HEK293 (cell line): Measurements from ENCODE around the gene USP38.

Experiments
- ZFP3 ChIP-seq: fragments of 450-650 bp; formaldehyde crosslinking; IDR thresholded peaks from 2 replicates; pipeline ENCODE4 v1.5.1; 2016; ENCODE audit warnings: low read depth, missing biosample characterization, missing genetic modification characterization
- ZNF121 ChIP-seq: fragments of 450-650 bp; formaldehyde crosslinking; IDR thresholded peaks from 2 replicates; pipeline ENCODE4 v1.5.1; 2016; ENCODE audit warnings: missing biosample characterization, missing genetic modification characterization
- ZNF2 ChIP-seq: fragments of 450-650 bp; formaldehyde crosslinking; IDR thresholded peaks from 2 replicates; pipeline ENCODE4 v1.5.1; 2016; ENCODE audit warnings: missing biosample characterization, missing genetic modification characterization
- ZNF239 ChIP-seq: fragments of 450-650 bp; formaldehyde crosslinking; IDR thresholded peaks from 2 replicates; pipeline ENCODE4 v1.5.1; 2016; ENCODE audit warnings: missing biosample characterization, missing genetic modification characterization
- ZNF335 ChIP-seq: fragments of 450-650 bp; formaldehyde crosslinking; conservative IDR thresholded peaks from 2 replicates; pipeline ENCODE4 v1.5.1; 2016; ENCODE audit warnings: missing biosample characterization, missing genetic modification characterization
- ZNF549 ChIP-seq: fragments of 450-650 bp; IDR thresholded peaks from 2 replicates; pipeline ENCODE4 v1.5.1; 2018; ENCODE audit warnings: missing biosample characterization, missing genetic modification characterization, mild to moderate bottlenecking, inconsistent platforms, moderate library complexity
- TF ChIP-seq, protein P1 (sequence below): fragments of 450-650 bp; formaldehyde crosslinking; IDR thresholded peaks from 2 replicates; pipeline ENCODE4 v1.5.1; 2016; ENCODE audit warnings: missing biosample characterization, missing genetic modification characterization
- TF ChIP-seq, protein P2 (sequence below): sonication (generic); formaldehyde crosslinking; IDR thresholded peaks from 2 replicates; pipeline ENCODE4 v1.8.1; 2022; ENCODE audit warnings: mild to moderate bottlenecking, moderate library complexity, missing genetic modification reagents

DNA sequence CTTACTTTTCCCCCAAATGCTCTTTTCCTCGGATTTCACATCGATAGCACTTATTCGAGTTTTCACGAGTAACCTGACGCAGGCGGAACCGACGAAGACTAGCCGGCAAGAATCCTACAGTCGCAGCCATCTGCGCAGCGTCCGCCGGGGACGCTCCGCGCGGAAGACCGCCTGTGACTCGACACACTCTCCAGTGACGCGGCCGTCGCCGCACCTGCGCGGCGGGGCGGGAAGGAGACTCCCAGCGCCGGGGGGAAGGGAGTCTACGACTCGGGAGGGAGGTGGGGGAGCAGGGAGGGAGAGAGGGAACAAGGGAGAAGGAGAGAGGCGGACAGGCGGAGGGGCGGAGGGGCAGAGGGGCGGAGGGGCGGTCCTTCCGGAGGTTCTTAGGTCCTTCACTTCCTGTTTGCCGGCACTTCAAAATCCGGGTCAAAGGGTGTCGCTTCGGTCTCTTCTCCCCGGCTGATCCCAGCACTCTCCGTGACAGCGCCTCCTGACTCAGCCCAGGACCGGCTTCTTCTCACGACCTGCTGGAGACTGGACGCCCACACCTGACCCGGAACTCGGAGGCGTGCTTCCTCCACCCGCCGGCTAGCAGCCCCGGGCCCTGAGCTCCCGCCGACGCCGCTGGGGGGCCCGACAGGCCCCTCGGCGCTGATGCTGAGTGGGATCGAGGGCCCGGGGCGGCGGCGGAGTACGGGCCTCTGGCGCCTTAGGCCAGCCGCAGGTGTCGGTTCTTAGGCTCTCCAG lies at the start of gene USP38:
- TF ChIP-seq, protein P1, sequence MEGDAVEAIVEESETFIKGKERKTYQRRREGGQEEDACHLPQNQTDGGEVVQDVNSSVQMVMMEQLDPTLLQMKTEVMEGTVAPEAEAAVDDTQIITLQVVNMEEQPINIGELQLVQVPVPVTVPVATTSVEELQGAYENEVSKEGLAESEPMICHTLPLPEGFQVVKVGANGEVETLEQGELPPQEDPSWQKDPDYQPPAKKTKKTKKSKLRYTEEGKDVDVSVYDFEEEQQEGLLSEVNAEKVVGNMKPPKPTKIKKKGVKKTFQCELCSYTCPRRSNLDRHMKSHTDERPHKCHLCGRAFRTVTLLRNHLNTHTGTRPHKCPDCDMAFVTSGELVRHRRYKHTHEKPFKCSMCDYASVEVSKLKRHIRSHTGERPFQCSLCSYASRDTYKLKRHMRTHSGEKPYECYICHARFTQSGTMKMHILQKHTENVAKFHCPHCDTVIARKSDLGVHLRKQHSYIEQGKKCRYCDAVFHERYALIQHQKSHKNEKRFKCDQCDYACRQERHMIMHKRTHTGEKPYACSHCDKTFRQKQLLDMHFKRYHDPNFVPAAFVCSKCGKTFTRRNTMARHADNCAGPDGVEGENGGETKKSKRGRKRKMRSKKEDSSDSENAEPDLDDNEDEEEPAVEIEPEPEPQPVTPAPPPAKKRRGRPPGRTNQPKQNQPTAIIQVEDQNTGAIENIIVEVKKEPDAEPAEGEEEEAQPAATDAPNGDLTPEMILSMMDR = peak; percentile 50
- no peak for TF ChIP-seq ZNF121 (tag by site-specific recombination)
- peak; percentile 93 for TF ChIP-seq ZNF335
- no peak for TF ChIP-seq ZFP3
- no peak for TF ChIP-seq ZNF549 (tag by site-specific recombination)
- TF ChIP-seq ZNF2 = 0 out of 2 replicates have a peak, but pooled peaks have one; percentile 35
- TF ChIP-seq, protein P2, sequence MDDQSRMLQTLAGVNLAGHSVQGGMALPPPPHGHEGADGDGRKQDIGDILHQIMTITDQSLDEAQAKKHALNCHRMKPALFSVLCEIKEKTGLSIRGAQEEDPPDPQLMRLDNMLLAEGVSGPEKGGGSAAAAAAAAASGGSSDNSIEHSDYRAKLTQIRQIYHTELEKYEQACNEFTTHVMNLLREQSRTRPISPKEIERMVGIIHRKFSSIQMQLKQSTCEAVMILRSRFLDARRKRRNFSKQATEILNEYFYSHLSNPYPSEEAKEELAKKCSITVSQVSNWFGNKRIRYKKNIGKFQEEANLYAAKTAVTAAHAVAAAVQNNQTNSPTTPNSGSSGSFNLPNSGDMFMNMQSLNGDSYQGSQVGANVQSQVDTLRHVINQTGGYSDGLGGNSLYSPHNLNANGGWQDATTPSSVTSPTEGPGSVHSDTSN (CRISPR knock-in tag) = no peak
- no peak for TF ChIP-seq ZNF239 (tag by site-specific recombination)
